Calu3 (cell line): ENCODE data around the gene IL9R. TPM values are rescaled to one million over a fixed set of nuclear protein-coding genes. Genes with fewer than 3 reads are reported as not detected.

Experiments used
- Bru-seq: library from RNA; stranded (reverse); fragments of 400-500 nt; gene quantifications from one replicate; lab custom pipeline; 2021; lab: Mats Ljungman, UMichigan
- BruChase-seq, 2 experiments: library from RNA; stranded (reverse); fragments of 400-500 nt; gene quantifications; one replicate each; lab custom pipeline; 2021; lab: Mats Ljungman, UMichigan
- BruUV-seq: library from RNA; stranded (reverse); fragments of 400-500 nt; replicated peaks from 2 replicates; lab custom pipeline; 2021; lab: Mats Ljungman, UMichigan
- CTCF ChIA-PET: fragments of 300-600 bp; sonication (Branson Sonifier 250); formaldehyde crosslinking; loops from one replicate; lab custom pipeline; 2022; ENCODE audit warnings: antibody characterized with exemption; lab: Charles Lee
- DNase-seq: peaks from one replicate; pipeline ENCODE4 v3.0.0; 2022
- H3K27ac Mint-ChIP-seq: one replicate; pipeline ENCODE4 v1.8.0; 2022; ENCODE audit warnings: mixed read lengths; ENCODE audit not compliant: unreplicated experiment
- H3K27me3 Mint-ChIP-seq: one replicate; pipeline ENCODE4 v1.8.0; 2022; ENCODE audit warnings: mixed read lengths; ENCODE audit not compliant: unreplicated experiment
- H3K36me3 Mint-ChIP-seq: one replicate; pipeline ENCODE4 v1.8.0; 2022; ENCODE audit warnings: mild to moderate bottlenecking, moderate library complexity, mixed read lengths; ENCODE audit not compliant: insufficient read depth, unreplicated experiment
- H3K4me1 Mint-ChIP-seq: one replicate; pipeline ENCODE4 v1.8.0; 2022; ENCODE audit warnings: mild to moderate bottlenecking, low read depth, mixed read lengths; ENCODE audit not compliant: unreplicated experiment
- H3K4me3 Mint-ChIP-seq: one replicate; pipeline ENCODE4 v1.8.0; 2022; ENCODE audit warnings: mild to moderate bottlenecking, low read depth, moderate library complexity, mixed read lengths; ENCODE audit not compliant: unreplicated experiment
- H3K9me3 Mint-ChIP-seq: one replicate; pipeline ENCODE4 v1.8.0; 2022; ENCODE audit warnings: low read depth, mixed read lengths; ENCODE audit not compliant: unreplicated experiment
- CTCF ChIP-seq: fragments of 200-600 bp; IDR thresholded peaks from one replicate; pipeline ENCODE4 v1.8.0; 2022; ENCODE audit warnings: antibody characterized with exemption; ENCODE audit not compliant: unreplicated experiment
- intact Hi-C: fragments of 100-400 bp; cut with micrococcal nuclease; formaldehyde crosslinking; loops from one replicate; pipeline ENCODE4 v1.10.0; 2022; ENCODE audit not compliant: unreplicated experiment
- long read RNA-seq: library from polyadenylated mRNA; stranded (forward); transcript quantifications from one replicate; pipeline ENCODE4 v2.0.0, GENCODE V29; 2022
- total RNA-seq: library from RNA; stranded (reverse); gene quantifications from 2 replicates; pipeline ENCODE4 v1.2.3, GENCODE V29; 2022

Gene IL9R
- total RNA-seq (not detected in 2 replicates), Bru-seq, nascent RNA (percentile 5 among the genes with signal in this experiment), BruChase-seq, experiment 1, labeled RNA remaining after a 6-hour chase (percentile 14 among the genes with signal in this experiment), BruChase-seq, experiment 2, labeled RNA remaining after a 2-hour chase (percentile 19 among the genes with signal in this experiment)
- long read RNA-seq, result 0 reads

- TF ChIP-seq CTCF, result no peak
- H3K36me3 Mint-ChIP-seq, result no peaks in the 10 kb centered on the region
- no peak for DNase-seq
- no peak within 1 kb of the TSS for H3K4me3 Mint-ChIP-seq
- no TSS peak for BruUV-seq
- H3K9me3 Mint-ChIP-seq, result no peaks in the 10 kb centered on the region
- no peaks in the 10 kb centered on the region for H3K27me3 Mint-ChIP-seq
- H3K4me1 Mint-ChIP-seq, result no peaks in the 10 kb centered on the region
- intact Hi-C loops, result no loop called here
- H3K27ac Mint-ChIP-seq, result no peak within 1 kb of the TSS
- CTCF ChIA-PET, result no interaction called here
These were observed at the start of gene IL9R for GRCh38 chrX:155997436-155997835. TSS of gene IL9R (plus strand) at chrX:155997696. CDS start at chrX:155997760, 64 bp downstream.

GRCh38 chrX:155949098-155949497 is 48.4 kb upstream of the IL9R start:
- no peaks in the 10 kb centered on the region for H3K36me3 Mint-ChIP-seq
- intact Hi-C loops, result no loop called here
- CTCF ChIA-PET, result no interaction called here
- no peak overlapping the region for H3K27ac Mint-ChIP-seq
- H3K9me3 Mint-ChIP-seq, result peaks cover 3% of the 10 kb centered on the region
- no peak overlapping the region for H3K4me3 Mint-ChIP-seq
- no peak for TF ChIP-seq CTCF
- no peaks in the 10 kb centered on the region for H3K4me1 Mint-ChIP-seq
- BruUV-seq, result no TSS peak
- no peaks in the 10 kb centered on the region for H3K27me3 Mint-ChIP-seq
- no peak for DNase-seq

GRCh38 chrX:155951237-155951789 is 46.2 kb upstream of the IL9R start:
- CTCF ChIA-PET, result no interaction called here
- no peak overlapping the region for H3K27ac Mint-ChIP-seq
- no peaks in the 10 kb centered on the region for H3K9me3 Mint-ChIP-seq
- TF ChIP-seq CTCF, result no peak
- BruUV-seq, result no TSS peak
- intact Hi-C loops, result no loop called here
- H3K36me3 Mint-ChIP-seq, result no peaks in the 10 kb centered on the region
- H3K4me1 Mint-ChIP-seq, result no peaks in the 10 kb centered on the region
- H3K27me3 Mint-ChIP-seq, result no peaks in the 10 kb centered on the region
- no peak for DNase-seq
- no peak overlapping the region for H3K4me3 Mint-ChIP-seq

GRCh38 chrX:155953055-155953454 is 44.4 kb upstream of the IL9R start:
- Mint-ChIP-seq H3K27me3 (no peaks in the 10 kb centered on the region), H3K36me3 (no peaks in the 10 kb centered on the region), H3K4me1 (no peaks in the 10 kb centered on the region), H3K27ac (no peak overlapping the region), H3K9me3 (no peaks in the 10 kb centered on the region), H3K4me3 (no peak overlapping the region)
- intact Hi-C loops, result no loop called here
- no TSS peak for BruUV-seq
- no peak for TF ChIP-seq CTCF
- no peak for DNase-seq
- CTCF ChIA-PET, result no interaction called here
